Prostate gland (tissue), 2 donors: ENCODE data around the gene CST3. TPM values are rescaled to one million over a fixed set of nuclear protein-coding genes. Genes with fewer than 3 reads are reported as not detected.

Experiments
- DNase-seq: peaks from one replicate; pipeline ENCODE4 v3.0.0-alpha.2; 2019; ENCODE audit warnings: low spot score
- H3K27ac ChIP-seq, 2 donors: fragments of 200-600 bp; sonication (generic); 2 replicates each; pipeline ENCODE4 v1.5.1; 2017 to 2019
- H3K27me3 ChIP-seq: fragments of 200-600 bp; sonication (generic); replicated peaks from 2 replicates; pipeline ENCODE4 v1.5.1; 2019; ENCODE audit not compliant: insufficient read depth
- H3K36me3 ChIP-seq, 2 donors: fragments of 200-600 bp; sonication (generic); 1 replicate in 1 of 2; 2 replicates in 1 of 2; pipeline versions ENCODE4 v1.5.1 to v1.8.1; 2017 to 2019
- H3K4me1 ChIP-seq: fragments of 200-600 bp; sonication (generic); replicated peaks from 2 replicates; pipeline ENCODE4 v1.5.1; 2019
- H3K4me3 ChIP-seq, 2 donors: fragments of 200-600 bp; sonication (generic); 2 replicates each; pipeline ENCODE4 v1.5.1; 2017 to 2019
- H3K9me3 ChIP-seq: fragments of 200-600 bp; sonication (generic); 2 replicates; pipeline ENCODE4 v1.5.1; 2017
- POLR2A ChIP-seq: fragments of 450-650 bp; IDR thresholded peaks from one replicate; pipeline ENCODE4 v1.6.1; 2016; ENCODE audit warnings: antibody characterized with exemption, mild to moderate bottlenecking
- POLR2AphosphoS5 ChIP-seq: sonication (generic); formaldehyde crosslinking; IDR thresholded peaks from one replicate; pipeline ENCODE4 v1.6.1; 2017; ENCODE audit warnings: antibody characterized with exemption
- WGBS: methylation state at CpG from one replicate; pipeline ENCODE4 v1.1.5; 2018; 5-methylcytosine and 5-hydroxymethylcytosine counted together
- intact Hi-C: fragments of 100-400 bp; cut with DNase I; formaldehyde crosslinking; loops from one replicate; pipeline ENCODE4 v1.14.2; 2022
- total RNA-seq, 2 donors: library from RNA; depleted of rRNA; stranded (reverse); fragments of >200 nt; gene quantifications; one replicate each; pipeline ENCODE4 v1.1.0, GENCODE V29; 2016
- TF ChIP-seq, protein P1 (sequence below), 4 experiments: fragments of 200-600 bp in 2 of 4; fragments of 450-650 bp in 2 of 4; sonication (generic) in 2 of 4; IDR thresholded peaks; 1 replicate in 3 of 4; 2 replicates in 1 of 4; pipeline ENCODE4 v1.5.1; 2016 to 2019; ENCODE audit warnings: antibody characterized with exemption in 4 of 4, mild to moderate bottlenecking in 2 of 4, moderate library complexity in 2 of 4

Gene CST3
- total RNA-seq, 2 donors from 2014 or later, result 1,170 to 3,384 TPM

DNA sequence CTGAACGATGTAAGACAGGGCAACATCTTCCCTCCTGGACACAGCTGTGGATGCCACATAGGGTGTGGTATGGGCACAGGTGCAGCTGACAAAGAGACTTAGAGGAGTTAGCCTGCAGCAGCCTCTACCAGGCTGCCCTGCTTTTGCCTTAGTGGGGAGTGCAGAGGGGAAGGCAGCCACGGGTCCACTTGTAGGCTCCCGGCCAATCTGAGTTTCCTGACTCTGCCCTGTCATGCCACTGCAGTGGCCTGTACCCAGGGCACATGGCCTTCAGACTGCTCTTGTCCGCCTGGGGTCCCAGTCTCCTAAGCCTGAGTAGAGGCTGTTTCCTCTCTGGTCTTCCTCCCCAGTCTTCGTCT lies 52.3 kb downstream of the CST3 start:
- H3K36me3 ChIP-seq, result no peaks in the 10 kb centered on the region
- H3K4me3 ChIP-seq, result no peak overlapping the region
- H3K27ac ChIP-seq, result no peak overlapping the region
- 83% methylated on average over 5 of the region's 5 CpGs for WGBS
- peaks cover 7% of the 10 kb centered on the region for H3K4me1 ChIP-seq
- H3K27me3 ChIP-seq, result no peaks in the 10 kb centered on the region
- intact Hi-C loops, result no loop called here
- TF ChIP-seq, protein P1, sequence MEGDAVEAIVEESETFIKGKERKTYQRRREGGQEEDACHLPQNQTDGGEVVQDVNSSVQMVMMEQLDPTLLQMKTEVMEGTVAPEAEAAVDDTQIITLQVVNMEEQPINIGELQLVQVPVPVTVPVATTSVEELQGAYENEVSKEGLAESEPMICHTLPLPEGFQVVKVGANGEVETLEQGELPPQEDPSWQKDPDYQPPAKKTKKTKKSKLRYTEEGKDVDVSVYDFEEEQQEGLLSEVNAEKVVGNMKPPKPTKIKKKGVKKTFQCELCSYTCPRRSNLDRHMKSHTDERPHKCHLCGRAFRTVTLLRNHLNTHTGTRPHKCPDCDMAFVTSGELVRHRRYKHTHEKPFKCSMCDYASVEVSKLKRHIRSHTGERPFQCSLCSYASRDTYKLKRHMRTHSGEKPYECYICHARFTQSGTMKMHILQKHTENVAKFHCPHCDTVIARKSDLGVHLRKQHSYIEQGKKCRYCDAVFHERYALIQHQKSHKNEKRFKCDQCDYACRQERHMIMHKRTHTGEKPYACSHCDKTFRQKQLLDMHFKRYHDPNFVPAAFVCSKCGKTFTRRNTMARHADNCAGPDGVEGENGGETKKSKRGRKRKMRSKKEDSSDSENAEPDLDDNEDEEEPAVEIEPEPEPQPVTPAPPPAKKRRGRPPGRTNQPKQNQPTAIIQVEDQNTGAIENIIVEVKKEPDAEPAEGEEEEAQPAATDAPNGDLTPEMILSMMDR (IDR thresholded peaks at IDR 0.05), result no peak
- no peak for TF ChIP-seq POLR2AphosphoS5
- TF ChIP-seq POLR2A, result no peak
- H3K9me3 ChIP-seq, result no peaks in the 10 kb centered on the region
- DNase-seq, result no peak

DNA sequence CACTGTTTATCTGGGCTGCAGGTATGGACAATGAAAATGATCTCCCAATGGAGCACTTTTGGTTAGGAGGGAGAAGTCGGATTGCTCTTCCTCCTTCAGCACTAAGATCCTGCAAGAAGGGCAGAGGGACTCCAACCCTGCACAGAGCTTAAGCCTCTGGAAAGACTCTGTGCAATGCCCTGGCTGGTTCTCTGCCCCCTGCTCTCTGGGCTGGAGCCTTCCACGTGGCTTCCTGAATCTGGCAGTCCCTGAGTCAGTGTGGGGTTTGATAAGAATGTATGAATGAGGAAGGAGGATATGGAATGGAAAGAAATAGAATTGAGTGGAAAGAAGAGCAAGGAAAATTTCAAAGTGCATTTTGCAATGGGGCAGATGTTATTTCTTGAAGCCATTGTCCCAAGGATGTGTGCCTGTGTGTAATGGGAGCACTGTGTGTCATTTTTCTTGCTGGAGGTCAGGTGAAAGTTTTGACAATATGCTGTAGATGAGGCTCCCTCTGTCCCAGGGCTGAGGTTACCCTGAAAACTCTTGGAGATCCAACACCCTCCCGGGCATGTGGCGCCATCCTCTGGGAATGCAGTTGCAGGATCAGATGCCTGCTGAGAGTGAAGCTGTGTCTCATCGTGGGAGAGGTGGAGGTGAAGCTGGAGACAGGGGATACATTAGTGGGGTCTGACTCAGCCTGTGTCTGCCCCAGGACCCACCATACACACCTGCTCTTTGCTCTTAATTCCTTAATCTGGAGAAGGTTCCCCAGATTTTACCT lies 53.1 kb downstream of the CST3 start:
- intact Hi-C loops, result no loop called here
- Histone ChIP-seq H3K27me3 (no peaks in the 10 kb centered on the region), H3K4me1 (peaks cover 7% of the 10 kb centered on the region), H3K36me3 (no peaks in the 10 kb centered on the region), H3K27ac (no peak overlapping the region), H3K9me3 (no peaks in the 10 kb centered on the region), H3K4me3 (no peak overlapping the region)
- no peak for TF ChIP-seq POLR2AphosphoS5
- TF ChIP-seq, protein P1 (IDR thresholded peaks at IDR 0.05), result no peak
- no peak for TF ChIP-seq POLR2A
- WGBS, result 78% methylated on average over 5 of the region's 5 CpGs
- DNase-seq, result no peak

Other genes with a start within 250 kb of the CST3 start
- gene NAPB, start 216.5 kb downstream of the CST3 start, total RNA-seq, result 10 to 100 TPM in 1 of 2 donors, 1 to 10 TPM in 1; 8.1 to 24.3 TPM
- not detected for gene CSTL1, start 198.3 kb downstream of the CST3 start, total RNA-seq
- not detected for gene CST11, start 185.1 kb downstream of the CST3 start, total RNA-seq
- gene CST8, start 146.8 kb downstream of the CST3 start, total RNA-seq, result under 1 TPM in 1 of 2 donors, not detected in 1; 0.74 TPM
- 10 to 100 TPM in 1 of 2 donors, not detected in 1; 44.0 TPM for gene CST9L, start 69.5 kb downstream of the CST3 start, total RNA-seq
- not detected for gene CST9, start 32.0 kb downstream of the CST3 start, total RNA-seq
- 1 to 10 TPM in 1 of 2 donors, not detected in 1; 7.9 TPM for gene CST4, start 51.1 kb upstream of the CST3 start, total RNA-seq
- 1 to 10 TPM; 1.2 to 8.3 TPM for gene CST1, start 113.0 kb upstream of the CST3 start, total RNA-seq
- gene CST2, start 188.8 kb upstream of the CST3 start, total RNA-seq, result not detected
- gene CST5, start 241.8 kb upstream of the CST3 start, total RNA-seq, result not detected